ENCODE results near the gene IGF2BP3.
A peak's percentile ranks its signal among the peaks of the same experiment; 100 is the strongest.

The IGF2BP3 gene

GRCh38 chr7:23462846-23463245 lies 7.4 kb downstream of the IGF2BP3 start:
- peak; percentile 82 for DNase-seq (ENCODE audit: low read depth)
- no peak overlapping the region for H3K4me3 ChIP-seq (ENCODE audit: low read depth, low read length)
- TF ChIP-seq CTCF (conservative IDR thresholded peaks at IDR 0.05; ENCODE audit: low read depth, low read length): peak; percentile 55

GRCh38 chr7:23458044-23458443 lies 12.2 kb downstream of the IGF2BP3 start:
- H3K4me3 ChIP-seq (ENCODE audit: low read depth, low read length): no peak overlapping the region

GRCh38 chr7:23456093-23456492 lies 14.2 kb downstream of the IGF2BP3 start:
- no peak for DNase-seq (ENCODE audit: low read depth)
- H3K4me3 ChIP-seq (ENCODE audit: low read depth, low read length): no peak overlapping the region
- TF ChIP-seq CTCF (conservative IDR thresholded peaks at IDR 0.05; ENCODE audit: low read depth, low read length): no peak

More at GRCh38 chr7:23458044-23458443, 12.2 kb downstream of the IGF2BP3 start:
- TF ChIP-seq CTCF (conservative IDR thresholded peaks at IDR 0.05; ENCODE audit: low read depth, low read length): no peak
- DNase-seq (ENCODE audit: low read depth): no peak

GRCh38 chr7:23454881-23455526 lies 15.3 kb downstream of the IGF2BP3 start:
- no peak for TF ChIP-seq CTCF (conservative IDR thresholded peaks at IDR 0.05; ENCODE audit: low read depth, low read length)
- no peak for DNase-seq (ENCODE audit: low read depth)
- H3K4me3 ChIP-seq (ENCODE audit: low read depth, low read length): no peak overlapping the region

- H3K4me3 ChIP-seq (ENCODE audit: low read depth, low read length): no peak overlapping the region
- no peak for TF ChIP-seq CTCF (conservative IDR thresholded peaks at IDR 0.05; ENCODE audit: low read depth, low read length)
- DNase-seq (ENCODE audit: low read depth): no peak
Observed at GRCh38 chr7:23450518-23450917, 19.8 kb downstream of the IGF2BP3 start.

GRCh38 chr7:23449941-23450340 lies 20.4 kb downstream of the IGF2BP3 start:
- TF ChIP-seq CTCF (conservative IDR thresholded peaks at IDR 0.05; ENCODE audit: low read depth, low read length): no peak
- peak; percentile 16 for DNase-seq (ENCODE audit: low read depth)
- H3K4me3 ChIP-seq (ENCODE audit: low read depth, low read length): no peak overlapping the region

- no peak for TF ChIP-seq CTCF (conservative IDR thresholded peaks at IDR 0.05; ENCODE audit: low read depth, low read length)
- no peak overlapping the region for H3K4me3 ChIP-seq (ENCODE audit: low read depth, low read length)
- DNase-seq (ENCODE audit: low read depth): no peak
Observed at GRCh38 chr7:23445326-23445725, 25.0 kb downstream of the IGF2BP3 start.
